HG02571 (cell line): Measurements from ENCODE around the gene VARS2.
"Not testable (repeated sequence)": the region's sequence is repeated elsewhere in the genome, so short reads cannot be mapped to it uniquely, and the experiment has no call there.

Source experiments
- ATAC-seq: cut with Tn5 transposase; IDR thresholded peaks from one replicate; pipeline ENCODE4 v1.9.1; 2021; ENCODE audit warnings: mild to moderate bottlenecking, moderate library complexity; ENCODE audit not compliant: unreplicated experiment

Gene VARS2

GRCh38 chr6:30898750-30899360, 15.2 kb upstream of the VARS2 start:
- ATAC-seq, result no peak

DNA sequence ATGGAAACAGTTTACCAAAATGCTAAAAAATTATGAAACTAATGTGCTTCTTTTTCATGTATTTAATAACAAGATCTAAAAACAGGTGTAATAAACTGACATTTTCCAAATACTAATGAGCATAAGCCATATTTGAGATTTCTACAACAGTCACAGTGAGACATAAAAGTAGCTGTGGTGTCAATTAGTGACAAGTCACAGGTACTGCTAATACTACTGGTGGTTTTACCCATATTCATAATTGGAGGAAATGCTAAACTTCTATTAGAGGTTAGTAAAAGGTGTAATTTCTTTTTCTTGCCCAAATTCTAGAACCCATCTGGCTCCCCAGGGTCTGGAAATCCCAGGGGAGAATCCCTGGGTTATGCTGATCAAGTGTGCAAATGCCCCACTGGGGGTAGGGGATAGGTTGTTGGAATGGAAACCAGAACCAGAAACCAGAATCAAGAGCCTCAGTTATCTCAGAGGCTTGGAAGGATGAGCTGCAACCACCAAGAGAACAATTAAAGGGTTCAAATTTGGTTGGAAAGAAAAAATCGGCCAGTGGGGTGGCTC, 13.1 kb upstream of the VARS2 start:
- ATAC-seq, result no peak

DNA sequence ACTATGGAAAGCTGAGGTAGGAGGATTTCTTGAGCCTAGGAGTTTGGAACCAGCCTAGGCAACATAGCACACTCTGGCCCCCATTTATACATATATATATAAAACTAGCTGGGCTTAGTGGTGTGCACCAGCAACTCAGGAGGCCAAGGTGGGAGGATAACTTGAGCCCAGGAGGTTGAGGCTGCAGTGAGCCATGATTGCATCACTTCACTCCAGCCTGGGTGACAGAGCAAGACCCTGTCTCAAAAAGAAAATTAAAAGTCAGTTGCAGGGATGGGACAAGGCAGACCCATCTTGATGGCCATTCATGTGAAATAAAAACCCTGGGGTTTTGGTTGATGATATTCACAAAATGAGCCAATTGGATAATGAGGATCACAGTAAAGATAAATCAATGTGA, 12.6 kb upstream of the VARS2 start:
- no peak for ATAC-seq

- ATAC-seq, result not testable (repeated sequence)
These were observed 11.8 kb upstream of the VARS2 start for GRCh38 chr6:30902196-30902595.

GRCh38 chr6:30902709-30903108, 11.3 kb upstream of the VARS2 start:
- no peak for ATAC-seq

DNA sequence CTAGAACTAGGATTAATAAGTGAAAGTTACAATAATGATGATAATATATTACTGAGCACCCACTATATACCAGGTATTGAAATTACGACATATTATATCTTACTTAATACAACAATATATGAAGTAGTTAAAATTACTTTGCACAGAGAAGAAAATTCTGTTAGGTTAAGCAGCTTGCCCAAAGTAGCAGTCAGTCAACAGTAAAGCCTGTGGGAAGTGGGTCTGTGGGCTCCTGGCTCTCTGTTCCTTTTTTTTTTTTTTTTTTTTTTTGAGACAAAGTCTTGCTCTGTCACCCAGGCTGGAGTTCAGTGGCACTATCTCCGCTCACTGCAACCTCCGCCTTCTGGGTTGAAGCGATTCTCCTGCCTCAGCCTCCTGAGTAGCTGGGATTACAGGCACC, 10.8 kb upstream of the VARS2 start:
- no peak for ATAC-seq

GRCh38 chr6:30907290-30907757, 6.7 kb upstream of the VARS2 start:
- not testable (repeated sequence) for ATAC-seq

DNA sequence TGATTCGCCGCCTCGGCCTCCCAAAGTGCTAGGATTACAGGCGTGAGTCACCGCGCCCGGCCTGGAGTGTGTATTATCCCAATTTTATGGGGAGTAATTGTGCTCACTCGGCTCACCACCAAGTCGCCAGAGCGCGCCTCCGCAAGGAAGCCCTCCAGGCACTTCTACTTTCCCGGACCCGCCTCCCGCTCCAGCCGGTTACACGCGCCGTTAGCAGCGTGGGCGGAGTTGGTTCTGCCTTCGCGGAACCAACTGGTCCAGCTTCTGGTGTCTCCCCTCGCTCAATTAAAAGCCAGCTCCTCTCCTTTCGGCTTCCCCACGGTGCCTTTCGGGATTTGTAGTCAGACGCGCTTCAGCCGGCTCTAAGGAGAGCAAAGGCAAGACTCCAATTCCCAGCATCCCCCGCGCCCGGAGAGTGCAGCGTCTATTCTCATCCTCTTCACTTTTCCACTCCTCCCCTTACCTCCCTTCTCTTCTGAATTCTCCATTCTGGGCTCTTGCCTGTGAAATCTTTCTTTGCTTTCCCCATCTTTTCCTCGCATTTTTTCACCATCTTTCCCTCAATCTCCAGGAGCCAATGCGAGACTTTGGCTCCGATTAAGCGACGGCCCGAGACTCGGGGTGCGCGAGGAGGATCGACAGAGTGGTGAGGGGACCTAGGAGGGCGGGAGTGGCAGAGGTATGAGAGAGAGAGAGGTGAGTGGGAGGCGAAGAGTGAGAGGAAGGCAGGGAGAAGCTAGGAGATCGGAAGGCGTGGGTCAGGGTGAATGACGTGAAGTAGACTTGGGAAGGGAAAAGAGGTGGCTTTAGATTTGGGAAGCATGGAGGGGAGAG, 6.1 kb upstream of the VARS2 start, which contains the start of gene GTF2H4:
Gene GTF2H4, plus strand, starts transcription at position 450 of the 834 bp plus-strand sequence.
- peak; percentile 97 for ATAC-seq

DNA sequence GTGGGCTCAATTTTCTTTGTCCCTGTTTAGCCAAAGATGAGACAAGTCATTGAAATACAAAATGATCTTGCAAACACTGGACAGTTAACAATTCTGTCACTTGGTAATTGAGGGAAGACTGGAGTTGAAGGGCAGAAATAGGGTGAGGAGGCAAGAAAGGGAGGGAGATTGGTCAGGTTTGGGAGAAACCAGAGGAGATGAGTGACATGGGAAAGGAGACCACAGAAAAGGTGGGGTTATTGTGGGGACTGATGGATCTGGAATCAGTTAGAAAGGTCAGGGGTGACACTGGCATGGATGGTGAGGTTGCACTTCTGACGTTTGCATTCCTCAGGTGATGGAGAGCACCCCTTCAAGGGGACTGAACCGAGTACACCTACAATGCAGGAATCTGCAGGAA, 5.3 kb upstream of the VARS2 start:
- ATAC-seq, result no peak

- not testable (repeated sequence) for ATAC-seq
These were observed 3.6 kb upstream of the VARS2 start for GRCh38 chr6:30910473-30910872.

DNA sequence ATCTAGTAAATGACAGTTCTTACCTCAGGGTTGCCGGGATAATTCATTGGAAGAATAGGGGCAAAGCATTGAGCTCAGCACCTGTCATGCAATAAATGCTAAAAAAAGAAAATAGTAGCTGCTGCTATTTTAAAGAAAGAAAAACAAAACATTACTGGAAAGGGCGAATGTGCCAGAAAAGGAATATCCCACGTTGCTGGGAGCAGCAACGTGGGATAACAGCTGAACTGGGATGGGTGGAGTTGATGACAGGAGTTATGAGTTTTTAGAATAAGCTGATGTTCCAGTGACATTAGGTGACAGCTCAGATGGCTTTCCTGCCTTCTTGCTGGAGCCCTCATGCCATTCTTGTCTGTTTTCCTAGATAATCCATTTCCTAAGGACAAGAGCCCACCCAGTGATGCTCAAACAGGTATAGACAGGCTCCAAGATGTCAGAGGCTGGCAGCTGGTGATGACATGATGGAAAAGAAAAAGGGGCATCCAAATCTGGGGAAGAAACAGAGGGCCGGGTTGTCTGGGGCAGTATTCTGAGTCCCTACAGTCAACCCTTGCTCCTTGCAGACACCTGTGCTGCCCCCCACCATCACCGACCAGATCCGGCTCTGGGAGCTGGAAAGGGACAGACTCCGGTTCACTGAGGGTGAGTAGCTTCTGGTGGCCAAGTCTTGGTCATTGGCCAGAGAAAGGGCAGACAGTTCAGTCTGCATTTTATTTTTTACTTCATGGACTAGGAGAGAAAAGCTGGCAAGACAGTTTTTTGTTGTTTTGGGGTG, 1.1 kb upstream of the VARS2 start:
- no peak for ATAC-seq

GRCh38 chr6:30913721-30914075, 340 bp upstream of the VARS2 start:
- ATAC-seq, result peak; percentile 23

GRCh38 chr6:30914854-30915590, 984 bp downstream of the VARS2 start:
- ATAC-seq, result no peak

DNA sequence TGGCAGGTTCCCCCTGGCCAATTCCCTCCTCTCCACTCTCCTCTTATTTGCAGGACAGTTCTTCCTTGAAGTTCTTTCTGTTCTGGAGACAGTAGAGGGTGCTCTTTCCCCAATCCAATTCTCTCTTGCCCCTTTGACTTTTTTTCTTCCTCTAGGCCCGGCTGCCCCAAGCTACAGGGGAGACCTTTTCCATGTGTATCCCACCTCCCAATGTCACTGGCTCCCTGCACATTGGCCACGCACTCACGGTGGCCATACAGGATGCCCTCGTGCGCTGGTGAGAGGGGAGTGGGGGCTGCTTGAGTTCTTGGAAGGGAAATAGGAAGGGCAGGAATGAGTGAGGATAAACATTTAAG, 1.5 kb downstream of the VARS2 start:
- no peak for ATAC-seq

- ATAC-seq, result no peak
These were observed 3.0 kb downstream of the VARS2 start for GRCh38 chr6:30917041-30917440.

DNA sequence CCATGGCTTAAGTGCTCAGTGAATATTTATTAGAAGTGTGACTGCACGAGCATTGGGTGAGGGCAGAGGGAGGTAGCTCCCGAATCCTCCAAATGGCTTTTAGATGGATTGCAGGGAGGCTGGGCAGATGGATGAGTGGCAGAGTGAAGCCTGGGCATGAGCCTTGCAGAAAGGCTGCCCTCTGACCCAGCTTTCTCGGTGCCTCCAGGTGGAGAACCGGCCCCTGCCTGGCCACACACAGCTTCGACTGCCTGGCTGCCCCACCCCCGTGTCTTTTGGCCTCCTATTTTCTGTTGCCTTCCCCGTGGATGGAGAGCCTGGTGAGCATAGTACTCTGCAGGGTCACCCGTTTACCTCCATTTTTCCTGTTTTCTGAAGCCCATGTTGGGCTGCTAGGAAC, 3.4 kb downstream of the VARS2 start:
- no peak for ATAC-seq

DNA sequence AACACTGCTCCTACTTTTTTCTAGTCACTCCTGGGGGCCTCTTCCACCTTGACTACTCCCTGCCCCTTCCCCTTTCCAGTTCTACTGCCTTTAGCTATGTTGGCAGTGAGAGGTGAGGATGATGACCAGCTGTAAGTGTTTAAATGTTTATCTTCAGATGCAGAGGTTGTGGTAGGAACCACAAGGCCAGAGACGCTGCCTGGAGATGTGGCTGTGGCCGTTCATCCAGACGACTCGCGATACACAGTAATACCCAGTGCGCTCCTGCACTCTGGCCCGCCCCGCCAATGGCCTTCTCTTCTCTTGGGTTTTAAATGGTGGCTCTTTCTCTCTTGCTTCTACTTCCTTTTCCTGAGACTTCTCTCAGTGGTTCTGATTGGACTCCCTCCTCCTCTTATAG, 4.6 kb downstream of the VARS2 start:
- ATAC-seq, result no peak

- no peak for ATAC-seq
These were observed 8.4 kb downstream of the VARS2 start for GRCh38 chr6:30922447-30922852.

DNA sequence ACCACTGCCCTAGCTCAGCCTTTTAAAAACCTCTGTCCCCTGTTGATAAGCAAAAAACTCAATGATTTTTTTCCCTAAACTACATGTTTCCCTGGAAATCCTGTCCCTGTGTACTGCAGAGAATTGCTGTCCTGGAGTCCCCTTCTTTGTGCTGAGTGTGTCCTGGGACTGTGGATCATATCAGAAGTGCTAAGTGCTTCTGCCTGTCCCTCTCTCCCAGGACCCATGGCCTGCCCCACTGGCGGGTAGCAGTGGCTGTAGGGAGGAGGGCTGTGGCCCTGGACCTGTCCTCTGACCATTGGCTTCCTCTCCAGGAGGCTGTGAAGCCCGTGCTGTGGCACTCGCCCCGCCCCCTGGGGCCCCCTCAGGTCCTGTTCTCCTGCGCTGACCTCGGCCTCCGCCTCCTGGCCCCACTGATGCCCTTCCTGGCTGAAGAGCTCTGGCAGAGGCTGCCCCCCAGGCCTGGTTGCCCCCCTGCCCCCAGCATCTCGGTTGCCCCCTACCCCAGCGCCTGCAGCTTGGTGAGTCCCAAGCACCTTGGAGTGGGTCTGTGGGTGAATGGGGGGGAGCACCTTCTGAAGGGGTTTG, 10.1 kb downstream of the VARS2 start:
- ATAC-seq, result not testable (repeated sequence)

- ATAC-seq, result no peak
These were observed 12.6 kb downstream of the VARS2 start for GRCh38 chr6:30926644-30927043.
